NCI-H1436 treated with DMSO at 0.1 percent for 48 hours (cell line): ENCODE measurements around the gene EHMT2.

Experiments
- DNase-seq: peaks from one replicate; lab custom pipeline; 2025; lab: John Stamatoyannopoulos, UW

EHMT2 gene

GRCh38 chr6:31888276-31889258 is 8.9 kb downstream of the EHMT2 start:
- DNase-seq: no peak

- DNase-seq: no peak
Measured at GRCh38 chr6:31887173-31888007, 10.1 kb downstream of the EHMT2 start.

GRCh38 chr6:31886541-31886991 is 10.9 kb downstream of the EHMT2 start:
- no peak for DNase-seq

GRCh38 chr6:31884528-31885035 is 12.9 kb downstream of the EHMT2 start:
- no peak for DNase-seq

- DNase-seq: no peak
Measured at GRCh38 chr6:31883676-31884075, 13.8 kb downstream of the EHMT2 start.

- no peak for DNase-seq
Measured at GRCh38 chr6:31882344-31882743, 15.2 kb downstream of the EHMT2 start.

- no peak for DNase-seq
Measured at GRCh38 chr6:31881136-31881859, 16.2 kb downstream of the EHMT2 start.

GRCh38 chr6:31880616-31881015 is 16.9 kb downstream of the EHMT2 start:
- DNase-seq: no peak

- DNase-seq: no peak
Measured at GRCh38 chr6:31879901-31880300, 17.6 kb downstream of the EHMT2 start.

GRCh38 chr6:31879143-31879542 is 18.4 kb downstream of the EHMT2 start:
- DNase-seq: no peak

GRCh38 chr6:31878726-31879125 is 18.8 kb downstream of the EHMT2 start, which contains the start of gene SLC44A4:
Gene SLC44A4, minus strand, starts transcription at chr6:31878997. Its CDS starts 17 bp downstream, at chr6:31878980.
- no peak for DNase-seq

- DNase-seq: no peak
Measured at GRCh38 chr6:31878222-31878621, 19.3 kb downstream of the EHMT2 start.

GRCh38 chr6:31877651-31878161 is 19.8 kb downstream of the EHMT2 start:
- no peak for DNase-seq

GRCh38 chr6:31877125-31877650 is 20.3 kb downstream of the EHMT2 start:
- DNase-seq: no peak

- DNase-seq: no peak
Measured at GRCh38 chr6:31876357-31876756, 21.1 kb downstream of the EHMT2 start.

GRCh38 chr6:31875877-31876276 is 21.6 kb downstream of the EHMT2 start:
- no peak for DNase-seq

GRCh38 chr6:31874836-31875572 is 22.5 kb downstream of the EHMT2 start:
- no peak for DNase-seq

GRCh38 chr6:31874084-31874670 is 23.3 kb downstream of the EHMT2 start:
- DNase-seq: no peak

- DNase-seq: no peak
Measured at GRCh38 chr6:31871046-31871659, 26.3 kb downstream of the EHMT2 start.
